HFF-Myc (cell line): ENCODE measurements around the gene ESPL1.
A peak's percentile ranks its signal among the peaks of the same experiment; 100 is the strongest.

ENCODE experiments used
- DNase-seq: peaks from one replicate; pipeline ENCODE4 v3.0.0-alpha.2; 2011; ENCODE audit warnings: low read depth; ENCODE audit errors: extremely low read depth
- H3K4me3 ChIP-seq: replicated peaks from 2 replicates; pipeline ENCODE4 v1.5.1; 2011; ENCODE audit warnings: low read depth, mild to moderate bottlenecking, control low read depth, low read length
- TF ChIP-seq, protein P1 (sequence below): IDR thresholded peaks from 2 replicates; pipeline ENCODE4 v1.5.1; 2012; ENCODE audit warnings: mild to moderate bottlenecking, low read depth, low read length, control low read depth; ENCODE audit errors: missing control alignments

Gene ESPL1

DNA sequence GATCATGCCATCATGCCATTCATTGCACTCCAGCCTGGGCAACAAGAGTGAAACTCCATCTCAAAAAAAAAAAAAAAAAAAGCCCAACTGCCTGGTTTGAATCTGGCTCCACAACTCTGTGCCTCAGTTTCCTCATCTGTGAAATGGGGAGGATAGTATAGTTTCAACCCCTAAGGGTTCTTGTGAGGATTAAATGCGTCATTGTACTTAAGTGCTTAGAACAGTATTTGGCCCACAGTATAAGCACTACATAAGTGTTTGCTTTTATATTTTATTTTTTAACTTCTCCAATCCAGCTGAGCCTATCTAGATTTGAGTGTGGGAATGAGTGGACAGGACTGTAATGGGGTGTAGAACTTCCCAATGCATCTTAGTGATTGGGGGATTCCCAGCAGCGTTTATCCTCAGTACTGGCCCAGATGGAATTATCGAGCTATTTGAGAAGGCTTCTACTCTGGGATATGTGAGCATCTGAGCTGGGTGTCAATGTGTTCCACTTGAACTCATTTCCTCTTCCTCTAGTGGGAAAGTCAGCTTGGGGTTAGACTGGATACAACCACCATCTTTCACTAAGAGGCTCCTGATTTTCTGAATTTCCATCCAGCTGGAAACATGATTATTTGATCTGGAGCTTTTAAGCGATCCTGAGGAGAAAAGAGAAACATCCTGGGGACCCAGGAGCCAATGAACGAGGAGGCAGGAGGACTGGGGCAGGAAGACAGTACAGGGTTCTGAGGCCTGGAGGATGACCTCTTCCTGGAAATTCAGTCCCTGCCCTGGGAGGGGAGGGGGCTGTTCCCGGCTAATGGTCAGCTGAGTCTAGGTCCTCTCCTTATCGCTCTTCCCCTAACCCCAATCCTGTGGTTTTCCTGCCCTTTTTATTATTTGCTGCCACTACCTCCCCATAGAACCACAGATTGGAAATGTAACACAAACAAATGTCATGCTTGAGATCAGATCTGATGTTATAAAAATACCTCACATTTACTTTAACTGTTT is 9.3 kb upstream of the ESPL1 start:
- no peak for DNase-seq
- TF ChIP-seq, protein P1, sequence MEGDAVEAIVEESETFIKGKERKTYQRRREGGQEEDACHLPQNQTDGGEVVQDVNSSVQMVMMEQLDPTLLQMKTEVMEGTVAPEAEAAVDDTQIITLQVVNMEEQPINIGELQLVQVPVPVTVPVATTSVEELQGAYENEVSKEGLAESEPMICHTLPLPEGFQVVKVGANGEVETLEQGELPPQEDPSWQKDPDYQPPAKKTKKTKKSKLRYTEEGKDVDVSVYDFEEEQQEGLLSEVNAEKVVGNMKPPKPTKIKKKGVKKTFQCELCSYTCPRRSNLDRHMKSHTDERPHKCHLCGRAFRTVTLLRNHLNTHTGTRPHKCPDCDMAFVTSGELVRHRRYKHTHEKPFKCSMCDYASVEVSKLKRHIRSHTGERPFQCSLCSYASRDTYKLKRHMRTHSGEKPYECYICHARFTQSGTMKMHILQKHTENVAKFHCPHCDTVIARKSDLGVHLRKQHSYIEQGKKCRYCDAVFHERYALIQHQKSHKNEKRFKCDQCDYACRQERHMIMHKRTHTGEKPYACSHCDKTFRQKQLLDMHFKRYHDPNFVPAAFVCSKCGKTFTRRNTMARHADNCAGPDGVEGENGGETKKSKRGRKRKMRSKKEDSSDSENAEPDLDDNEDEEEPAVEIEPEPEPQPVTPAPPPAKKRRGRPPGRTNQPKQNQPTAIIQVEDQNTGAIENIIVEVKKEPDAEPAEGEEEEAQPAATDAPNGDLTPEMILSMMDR: no peak
- H3K4me3 ChIP-seq: no peak overlapping the region

DNA sequence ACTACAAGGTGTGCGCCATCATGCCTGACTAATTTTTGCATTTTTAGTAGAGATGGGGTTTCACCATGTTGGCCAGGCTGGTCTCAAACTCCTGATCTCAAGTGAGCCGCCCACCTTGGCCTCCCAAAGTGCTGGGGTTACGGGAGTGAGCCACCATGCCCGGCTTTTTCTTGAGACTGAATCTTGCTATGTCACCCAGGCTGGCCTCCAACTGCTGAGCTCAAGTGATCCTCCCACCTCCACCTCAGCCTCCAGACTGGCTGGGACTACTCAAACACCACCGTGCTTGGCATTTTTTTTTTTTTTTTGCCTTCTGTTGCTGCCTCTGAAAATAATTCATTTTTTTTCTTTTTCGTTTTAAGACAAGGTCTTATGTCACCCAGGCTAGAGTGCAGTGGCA is 8.2 kb upstream of the ESPL1 start:
- no peak overlapping the region for H3K4me3 ChIP-seq
- TF ChIP-seq, protein P1: no peak
- no peak for DNase-seq

DNA sequence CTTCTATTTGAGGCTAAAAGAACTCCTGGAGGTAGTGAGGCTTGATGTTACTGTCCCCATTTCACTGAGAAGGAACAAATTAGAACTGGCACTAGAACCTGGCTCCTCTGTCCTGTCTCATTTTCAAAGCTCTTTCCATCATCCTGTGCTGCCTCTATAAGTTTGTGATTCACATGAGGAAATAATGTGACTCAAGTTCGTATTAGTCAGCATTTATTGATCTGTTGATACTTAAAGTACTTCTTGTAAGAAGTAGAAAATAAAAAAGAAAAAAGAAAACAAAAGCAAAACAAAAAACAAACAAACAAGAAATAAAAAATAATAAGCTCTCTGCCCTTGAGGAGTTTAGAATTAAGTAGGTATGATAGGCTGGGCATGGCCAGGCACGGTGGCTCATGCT is 2.3 kb upstream of the ESPL1 start:
- no peak overlapping the region for H3K4me3 ChIP-seq
- no peak for DNase-seq
- TF ChIP-seq, protein P1: no peak

DNA sequence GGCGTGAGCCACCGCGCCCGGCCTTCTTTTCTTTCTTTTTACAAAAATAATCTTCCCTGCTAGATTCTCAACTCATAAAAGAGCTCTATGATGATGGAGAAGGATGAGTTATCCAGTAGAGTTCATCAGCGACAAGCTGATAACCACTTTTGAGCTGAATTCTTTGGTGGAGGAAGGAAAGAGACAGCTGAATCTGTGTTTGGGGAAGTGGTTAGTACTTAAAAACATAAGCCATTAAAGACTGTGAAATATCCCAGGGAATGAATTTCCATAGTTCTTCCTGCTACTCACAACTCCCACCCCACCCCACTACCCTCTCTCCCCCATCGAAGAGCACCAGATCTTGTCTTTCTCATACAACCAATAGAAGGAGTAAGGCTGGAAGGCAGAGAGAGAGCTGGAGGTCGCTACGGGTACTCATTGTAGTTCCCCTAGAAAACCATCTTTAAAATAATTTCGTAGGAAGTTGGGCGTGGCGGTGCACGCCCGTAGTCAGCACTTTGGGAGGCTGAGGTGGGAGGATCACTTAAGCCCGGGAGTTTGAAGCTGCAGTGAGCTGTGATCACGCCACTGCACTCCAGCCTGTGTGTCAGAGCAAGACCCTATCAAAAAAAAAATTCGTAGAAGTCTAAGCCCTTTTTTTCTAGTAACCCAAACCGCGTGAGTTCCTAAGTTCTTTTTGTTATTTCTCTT is 647 bp upstream of the ESPL1 start:
- peak overlapping the region; percentile 81 for H3K4me3 ChIP-seq
- TF ChIP-seq, protein P1: no peak
- DNase-seq: no peak

DNA sequence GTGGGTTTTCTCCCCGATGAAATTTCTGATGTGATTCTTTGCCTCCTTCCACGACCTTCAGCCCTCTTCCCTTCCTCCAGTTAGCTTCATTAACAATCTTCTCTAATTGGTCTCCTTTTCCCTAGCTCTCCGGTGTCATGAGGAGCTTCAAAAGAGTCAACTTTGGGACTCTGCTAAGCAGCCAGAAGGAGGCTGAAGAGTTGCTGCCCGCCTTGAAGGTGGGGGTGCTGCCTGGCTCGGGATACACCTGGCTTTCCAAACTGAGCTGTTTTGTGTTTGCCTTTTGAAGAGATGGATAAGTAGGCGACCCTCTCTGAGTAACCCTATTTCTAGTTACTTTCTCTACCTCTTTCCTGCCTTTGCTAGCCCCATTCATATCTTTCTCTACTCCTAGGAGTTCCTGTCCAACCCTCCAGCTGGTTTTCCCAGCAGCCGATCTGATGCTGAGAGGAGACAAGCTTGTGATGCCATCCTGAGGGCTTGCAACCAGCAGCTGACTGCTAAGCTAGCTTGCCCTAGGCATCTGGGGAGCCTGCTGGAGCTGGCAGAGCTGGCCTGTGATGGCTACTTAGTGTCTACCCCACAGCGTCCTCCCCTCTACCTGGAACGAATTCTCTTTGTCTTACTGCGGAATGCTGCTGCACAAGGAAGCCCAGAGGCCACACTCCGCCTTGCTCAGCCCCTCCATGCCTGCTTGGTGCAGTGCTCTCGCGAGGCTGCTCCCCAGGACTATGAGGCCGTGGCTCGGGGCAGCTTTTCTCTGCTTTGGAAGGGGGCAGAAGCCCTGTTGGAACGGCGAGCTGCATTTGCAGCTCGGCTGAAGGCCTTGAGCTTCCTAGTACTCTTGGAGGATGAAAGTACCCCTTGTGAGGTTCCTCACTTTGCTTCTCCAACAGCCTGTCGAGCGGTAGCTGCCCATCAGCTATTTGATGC is 797 bp downstream of the ESPL1 start:
- no peak for DNase-seq
- TF ChIP-seq, protein P1: no peak
- H3K4me3 ChIP-seq: peak overlapping the region; percentile 81

DNA sequence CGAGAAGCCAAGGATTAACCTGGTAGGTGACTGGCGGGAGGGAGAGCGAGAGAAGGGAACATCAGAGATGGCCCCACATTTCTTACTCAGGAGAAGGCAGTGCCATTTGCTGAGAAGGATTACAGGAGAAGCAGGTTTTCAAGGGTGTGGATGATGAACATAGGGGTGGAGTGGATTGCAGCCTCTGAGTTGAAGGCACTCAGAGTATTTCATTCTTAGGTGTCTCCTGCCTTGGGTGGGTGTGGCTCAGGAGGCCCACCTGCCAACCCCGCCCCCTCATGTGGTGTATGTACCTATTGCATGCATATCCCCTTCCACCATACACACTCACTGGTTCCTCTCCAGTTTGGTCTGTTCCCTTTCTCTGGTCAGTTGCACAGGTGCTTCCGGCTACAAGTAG is 6.3 kb downstream of the ESPL1 start:
- no peak for DNase-seq
- TF ChIP-seq, protein P1: no peak
- H3K4me3 ChIP-seq: no peak overlapping the region
